Measurements from ENCODE around the gene C5orf52.
"Not testable (repeated sequence)": the region's sequence is repeated elsewhere in the genome, so short reads cannot be mapped to it uniquely, and the experiment has no call there.

The C5orf52 gene

DNA sequence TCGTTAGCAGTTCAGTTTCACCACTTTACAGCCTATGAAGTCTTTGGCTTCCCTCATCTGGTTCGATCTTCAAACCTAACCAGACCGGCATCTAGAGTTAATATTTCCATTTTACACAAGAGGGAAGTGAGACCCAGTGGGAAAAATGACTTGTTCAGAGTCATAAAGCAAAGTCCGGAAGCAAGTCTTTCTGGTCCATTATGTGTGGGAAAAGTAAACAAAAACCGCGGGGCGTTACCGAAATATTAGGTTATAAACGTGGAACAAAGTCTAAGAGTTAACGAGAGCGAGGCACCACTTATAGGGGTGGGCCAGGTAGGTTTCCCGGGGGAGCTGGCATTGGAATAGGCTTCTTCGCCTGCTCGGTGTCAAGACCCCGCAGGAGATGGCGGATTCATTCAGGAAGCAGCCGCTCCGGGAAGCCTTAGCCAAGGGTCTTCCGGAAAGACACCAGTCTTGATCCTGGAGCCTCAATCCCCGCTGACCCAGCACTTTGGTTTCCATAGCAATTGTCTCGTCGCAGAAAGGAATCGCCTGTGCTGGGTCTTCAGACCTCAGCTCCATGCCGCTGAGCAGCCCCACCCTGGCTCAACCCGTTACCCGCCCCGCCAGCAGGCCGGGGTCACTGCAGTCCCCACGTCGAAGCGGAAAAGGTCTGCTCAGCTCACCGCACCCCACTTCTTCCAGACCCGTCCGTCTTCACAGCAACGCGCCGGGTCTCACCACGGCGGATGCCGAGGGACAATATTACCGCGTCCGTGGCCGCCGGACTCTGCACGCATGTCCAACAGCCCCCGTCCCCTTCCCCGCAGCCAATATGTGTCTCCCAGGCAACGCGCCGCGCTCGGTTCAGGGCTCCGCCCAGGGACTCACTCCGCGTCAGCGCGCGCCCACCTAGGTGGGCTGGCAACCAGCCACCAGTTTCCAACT, at the start of gene C5orf52:
Gene C5orf52 (plus strand): TSS at position 872 of the 930 bp plus-strand sequence. CDS start 82 bp downstream, outside the sequence.
- peak; percentile 46 to 54 for DNase-seq

GRCh38 chr5:157624144-157624543, 47.2 kb upstream of the C5orf52 start:
- no peak for DNase-seq

GRCh38 chr5:157626831-157627230, 44.5 kb upstream of the C5orf52 start:
- no peak for DNase-seq

DNA sequence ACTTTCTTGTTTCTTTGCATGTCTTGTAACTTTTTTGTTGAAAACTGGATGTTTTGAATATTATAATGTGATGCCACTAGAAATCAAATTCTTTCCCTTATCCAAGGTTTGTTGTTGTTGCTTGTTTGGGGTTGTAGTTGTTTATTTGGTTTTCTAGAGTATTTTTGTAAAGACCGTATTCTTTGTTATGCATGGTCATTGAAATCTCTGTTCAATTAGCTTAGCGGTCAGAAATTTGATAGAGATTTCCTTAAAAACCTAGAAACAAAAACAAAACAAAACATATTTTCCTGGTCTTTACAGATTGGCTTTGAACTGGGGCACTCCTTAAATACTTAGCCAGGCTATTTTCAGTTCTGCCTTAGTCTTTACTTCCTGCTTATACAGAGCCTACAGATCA, 41.0 kb upstream of the C5orf52 start:
- no peak for DNase-seq

GRCh38 chr5:157640406-157641066, 30.8 kb upstream of the C5orf52 start:
- DNase-seq, result no peak

GRCh38 chr5:157648275-157648990, 22.9 kb upstream of the C5orf52 start:
- DNase-seq, result no peak

DNA sequence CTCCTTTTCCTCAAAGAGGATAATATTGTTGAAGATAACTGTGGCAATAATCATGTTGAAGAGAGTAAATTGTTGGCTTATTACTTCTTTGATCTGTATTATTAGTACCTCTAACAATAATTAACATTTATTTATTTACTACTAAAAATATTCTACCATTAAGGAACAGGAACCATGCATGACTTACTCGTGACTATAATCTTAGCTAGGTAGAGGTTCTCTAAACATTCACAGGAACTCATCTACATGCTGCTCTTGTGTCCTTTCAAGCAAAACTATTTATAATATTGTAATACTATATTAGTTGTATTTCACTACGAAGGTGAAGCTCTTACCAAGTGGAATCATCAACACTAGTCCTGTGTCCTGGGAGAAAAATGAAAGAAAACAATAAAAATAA, 22.2 kb upstream of the C5orf52 start:
- DNase-seq, result no peak

DNA sequence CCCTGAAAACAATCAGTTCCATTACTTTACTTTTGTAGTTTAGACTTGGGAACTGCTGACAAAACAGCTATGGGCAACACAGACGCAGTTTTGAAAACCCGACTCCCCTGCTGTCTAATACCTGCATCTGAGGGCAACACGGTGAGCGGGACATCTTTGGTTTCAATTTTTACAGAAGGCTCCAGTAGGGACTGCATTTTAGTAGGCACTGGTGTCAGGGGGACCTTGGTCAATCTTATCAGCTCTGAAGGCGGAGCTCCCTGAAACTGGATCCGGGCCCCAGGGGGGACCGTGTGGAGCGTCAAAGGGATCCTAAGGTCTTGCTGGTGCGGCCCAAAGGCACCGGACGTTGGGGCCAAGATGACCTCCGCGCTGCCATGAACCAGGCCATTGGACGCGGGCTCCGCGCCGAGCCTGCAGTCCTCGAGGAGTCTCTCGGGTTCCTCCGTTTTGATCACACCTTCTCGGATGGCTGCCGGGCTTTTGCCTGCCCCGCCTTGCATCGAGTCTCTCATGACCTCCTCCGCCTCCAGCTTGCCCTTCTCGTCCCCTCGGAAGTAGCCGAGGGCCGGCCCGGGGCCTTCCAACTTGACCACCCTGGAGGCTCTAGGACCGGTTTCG, 20.2 kb upstream of the C5orf52 start:
- no peak for DNase-seq

GRCh38 chr5:157651623-157652376, 19.5 kb upstream of the C5orf52 start:
- peak; percentile 63 to 64 for DNase-seq

- no peak for DNase-seq
Observed at GRCh38 chr5:157652377-157652692, 19.0 kb upstream of the C5orf52 start, which contains the start of gene SOX30. Gene SOX30, minus strand, starts transcription at chr5:157652438. Its CDS starts 360 bp downstream, at chr5:157652078.

GRCh38 chr5:157657516-157657915, 13.8 kb upstream of the C5orf52 start:
- DNase-seq, result no peak

GRCh38 chr5:157658893-157659292, 12.4 kb upstream of the C5orf52 start:
- DNase-seq, result no peak

GRCh38 chr5:157659868-157660660, 11.3 kb upstream of the C5orf52 start:
- DNase-seq, result no peak

GRCh38 chr5:157665467-157666070, 5.8 kb upstream of the C5orf52 start:
- DNase-seq, result peak; percentile 88 to 92

DNA sequence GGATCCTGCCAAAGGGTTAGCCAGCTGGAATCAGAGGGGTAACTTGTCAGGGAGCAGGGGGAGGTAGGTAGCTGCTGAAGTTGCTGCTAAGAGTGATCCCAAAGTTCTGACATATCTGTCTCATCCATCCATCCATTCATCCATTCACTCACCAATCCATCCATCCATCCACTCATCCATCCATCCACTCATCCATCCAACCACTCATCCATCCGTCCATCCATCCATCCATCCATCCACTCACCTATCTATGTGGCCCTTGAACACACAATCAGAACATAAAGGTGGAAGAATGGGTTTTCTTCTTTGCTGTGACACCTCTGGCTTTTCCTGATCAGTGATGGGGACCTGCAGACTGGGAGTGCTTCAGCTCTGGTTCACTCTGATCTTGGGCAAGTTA, 3.0 kb upstream of the C5orf52 start:
- no peak for DNase-seq

DNA sequence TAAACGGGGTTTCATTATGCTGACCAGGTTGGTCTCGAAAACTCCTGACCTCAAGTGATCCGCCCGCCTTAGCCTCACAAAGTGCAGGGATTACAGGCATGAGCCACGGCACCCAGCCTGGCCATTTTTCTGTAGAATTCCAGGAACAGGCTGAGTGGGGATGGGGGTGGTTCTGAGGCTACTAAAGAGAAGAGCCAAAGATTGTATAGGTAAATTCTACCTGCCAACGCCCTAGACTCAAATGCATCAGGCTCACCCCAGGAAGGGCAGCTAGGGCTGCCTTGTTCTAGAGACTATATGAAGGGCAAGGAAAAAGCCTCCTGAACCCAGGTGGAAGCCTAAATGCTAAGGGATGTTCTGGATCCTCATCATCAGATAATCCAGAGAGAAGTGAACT, 1.6 kb upstream of the C5orf52 start:
- no peak for DNase-seq

GRCh38 chr5:157671592-157672330, 428 bp downstream of the C5orf52 start:
- DNase-seq, result no peak

GRCh38 chr5:157672976-157673375, 1.6 kb downstream of the C5orf52 start:
- DNase-seq, result no peak

- DNase-seq, result not testable (repeated sequence)
Observed at GRCh38 chr5:157674351-157674750, 3.0 kb downstream of the C5orf52 start.

DNA sequence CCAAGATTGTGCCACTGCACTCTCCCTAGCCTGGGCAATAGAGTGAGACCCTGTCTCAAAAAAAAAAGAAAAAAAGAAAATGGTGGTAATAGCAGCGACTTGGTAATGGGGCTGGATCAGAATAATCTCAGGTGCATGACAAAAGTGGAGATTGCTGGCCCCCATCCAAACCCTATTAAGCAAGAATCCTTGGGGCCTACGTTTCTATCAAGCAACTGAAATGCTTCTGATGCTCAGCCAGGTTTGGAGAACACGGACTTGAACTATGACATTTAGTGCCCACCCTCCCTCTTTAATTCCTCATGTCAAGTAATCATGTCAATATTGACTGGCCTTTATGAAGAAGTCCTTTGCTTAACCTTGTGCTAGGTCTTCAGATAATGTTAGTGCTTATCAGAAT, 6.6 kb downstream of the C5orf52 start:
- DNase-seq, result no peak
